Glutamatergic neuron (in vitro differentiated cells): ENCODE measurements around the gene EVI2A. TPM values are rescaled to one million over a fixed set of nuclear protein-coding genes. Genes with fewer than 3 reads are reported as not detected.

ENCODE experiments used
- DNase-seq: peaks from one replicate; pipeline ENCODE4 v3.0.0; 2022
- H3K27ac Mint-ChIP-seq: one replicate; pipeline ENCODE4 v1.8.0; 2020; ENCODE audit warnings: mild to moderate bottlenecking, mixed read lengths, inconsistent platforms; ENCODE audit not compliant: unreplicated experiment
- H3K27me3 Mint-ChIP-seq: one replicate; pipeline ENCODE4 v1.8.0; 2020; ENCODE audit warnings: mild to moderate bottlenecking, moderate library complexity, mixed read lengths, inconsistent platforms; ENCODE audit not compliant: unreplicated experiment
- H3K36me3 Mint-ChIP-seq: one replicate; pipeline ENCODE4 v1.8.0; 2020; ENCODE audit warnings: mild to moderate bottlenecking, mixed read lengths, inconsistent platforms; ENCODE audit not compliant: unreplicated experiment
- H3K4me1 Mint-ChIP-seq: one replicate; pipeline ENCODE4 v1.8.0; 2020; ENCODE audit warnings: mild to moderate bottlenecking, low read depth, mixed read lengths, inconsistent platforms; ENCODE audit not compliant: unreplicated experiment
- H3K4me3 Mint-ChIP-seq: one replicate; pipeline ENCODE4 v1.8.0; 2020; ENCODE audit warnings: mild to moderate bottlenecking, mixed read lengths, inconsistent platforms; ENCODE audit not compliant: unreplicated experiment
- H3K9me3 Mint-ChIP-seq: one replicate; pipeline ENCODE4 v1.8.0; 2020; ENCODE audit warnings: mild to moderate bottlenecking, moderate library complexity, mixed read lengths, inconsistent platforms; ENCODE audit not compliant: unreplicated experiment
- total RNA-seq: library from RNA; stranded (reverse); fragmentation: NEBNext Ultra II Directional; extraction: Animal tissue kit (Norgen Biotek cat#: 25700); gene quantifications from one replicate; pipeline ENCODE4 v1.2.1, GENCODE V29; 2021; ENCODE audit not compliant: unreplicated experiment
- TF ChIP-seq, protein P1 (sequence below): fragments of 200-600 bp; sonication (generic); IDR thresholded peaks from one replicate; pipeline ENCODE4 v1.5.0; 2021; ENCODE audit not compliant: partially characterized antibody, unreplicated experiment

Gene EVI2A
- total RNA-seq, 1 donor from 2014 or later = not detected

DNA sequence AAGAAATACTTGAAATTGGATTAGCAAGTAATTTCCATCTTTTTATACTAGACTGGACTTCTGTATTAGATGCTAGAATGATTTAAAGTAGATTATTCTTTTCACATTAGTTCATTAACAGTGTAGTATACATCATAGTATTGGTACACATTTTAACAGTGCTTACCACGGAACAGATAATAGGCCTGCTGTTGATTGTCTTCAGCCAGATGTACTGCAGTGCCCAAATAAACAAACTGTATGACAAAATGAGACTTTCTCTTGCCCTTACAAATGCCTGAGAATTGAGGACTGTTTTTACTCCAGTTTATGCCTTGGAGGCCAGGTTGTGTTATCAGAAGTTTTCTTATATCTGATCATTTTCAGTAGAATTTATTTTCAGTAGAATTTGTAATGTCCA is 631 bp downstream of the EVI2A start:
- Mint-ChIP-seq H3K4me3 (no peak overlapping the region), H3K27ac (no peak overlapping the region), H3K4me1 (peaks cover 6% of the 10 kb centered on the region), H3K9me3 (peaks cover 1% of the 10 kb centered on the region), H3K36me3 (no peaks in the 10 kb centered on the region), H3K27me3 (no peaks in the 10 kb centered on the region)
- DNase-seq = no peak
- TF ChIP-seq, protein P1, sequence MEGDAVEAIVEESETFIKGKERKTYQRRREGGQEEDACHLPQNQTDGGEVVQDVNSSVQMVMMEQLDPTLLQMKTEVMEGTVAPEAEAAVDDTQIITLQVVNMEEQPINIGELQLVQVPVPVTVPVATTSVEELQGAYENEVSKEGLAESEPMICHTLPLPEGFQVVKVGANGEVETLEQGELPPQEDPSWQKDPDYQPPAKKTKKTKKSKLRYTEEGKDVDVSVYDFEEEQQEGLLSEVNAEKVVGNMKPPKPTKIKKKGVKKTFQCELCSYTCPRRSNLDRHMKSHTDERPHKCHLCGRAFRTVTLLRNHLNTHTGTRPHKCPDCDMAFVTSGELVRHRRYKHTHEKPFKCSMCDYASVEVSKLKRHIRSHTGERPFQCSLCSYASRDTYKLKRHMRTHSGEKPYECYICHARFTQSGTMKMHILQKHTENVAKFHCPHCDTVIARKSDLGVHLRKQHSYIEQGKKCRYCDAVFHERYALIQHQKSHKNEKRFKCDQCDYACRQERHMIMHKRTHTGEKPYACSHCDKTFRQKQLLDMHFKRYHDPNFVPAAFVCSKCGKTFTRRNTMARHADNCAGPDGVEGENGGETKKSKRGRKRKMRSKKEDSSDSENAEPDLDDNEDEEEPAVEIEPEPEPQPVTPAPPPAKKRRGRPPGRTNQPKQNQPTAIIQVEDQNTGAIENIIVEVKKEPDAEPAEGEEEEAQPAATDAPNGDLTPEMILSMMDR = no peak

DNA sequence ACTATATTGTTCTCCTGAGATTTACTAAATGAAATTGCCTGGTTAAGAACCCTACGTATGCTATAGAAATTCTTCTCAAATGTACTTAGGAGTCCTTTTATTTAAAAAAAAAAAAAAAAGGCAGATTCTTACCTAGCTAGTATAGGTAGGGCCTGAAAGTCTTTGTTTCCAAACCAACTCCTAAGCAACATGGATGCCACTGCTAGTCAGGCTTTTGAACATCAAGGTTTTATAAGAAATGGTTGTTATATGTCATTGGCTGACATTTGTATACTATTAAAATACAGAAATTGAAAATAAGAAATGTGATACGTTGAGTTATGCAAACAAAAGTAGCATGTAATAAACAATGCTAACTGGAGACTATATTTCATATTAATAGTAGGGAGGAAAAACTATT is 1.2 kb downstream of the EVI2A start:
- Mint-ChIP-seq H3K27ac (no peak overlapping the region), H3K27me3 (no peaks in the 10 kb centered on the region), H3K9me3 (peaks cover 1% of the 10 kb centered on the region), H3K36me3 (no peaks in the 10 kb centered on the region), H3K4me1 (peaks cover 6% of the 10 kb centered on the region), H3K4me3 (no peak overlapping the region)
- TF ChIP-seq, protein P1 = no peak
- DNase-seq = no peak

DNA sequence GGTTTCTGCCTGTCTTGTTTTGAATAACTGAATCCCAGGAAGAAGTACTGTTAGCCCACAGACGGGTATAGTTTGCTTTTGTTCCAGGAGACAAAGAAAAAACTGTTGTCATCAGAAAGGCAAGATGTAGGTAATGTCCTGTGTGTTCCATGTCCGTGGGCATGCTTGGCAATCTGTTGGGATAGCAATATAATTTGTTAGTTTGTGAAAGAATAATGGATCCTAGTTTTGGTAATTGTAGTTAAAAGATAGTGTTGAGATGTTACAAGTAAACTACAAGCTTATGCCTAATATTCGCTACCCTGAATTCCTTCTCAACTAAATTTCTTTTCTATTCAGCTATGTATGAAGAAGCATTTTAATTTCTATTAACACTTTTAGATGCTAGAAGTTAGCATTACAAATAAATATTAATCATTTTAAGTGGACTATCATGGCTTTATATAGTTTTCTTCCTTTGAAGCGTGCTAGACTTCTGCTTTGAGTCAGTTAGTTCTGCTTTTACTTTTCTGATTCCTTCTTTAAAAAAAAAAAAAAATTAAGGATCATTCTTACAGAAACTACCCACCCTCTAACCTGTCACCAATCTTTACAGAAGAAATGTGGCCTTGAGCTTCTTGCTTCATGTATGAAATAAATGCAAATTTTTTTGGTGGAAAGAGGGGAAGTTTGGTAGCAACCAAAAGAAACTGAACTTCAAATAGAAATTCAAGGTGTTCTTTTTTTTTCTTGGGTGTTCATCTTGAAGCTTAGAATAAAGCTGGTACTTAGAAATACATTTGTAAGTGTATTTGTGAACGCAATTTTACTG is 2.4 kb downstream of the EVI2A start:
- no peak for DNase-seq
- no peak overlapping the region for H3K4me3 Mint-ChIP-seq
- no peak overlapping the region for H3K27ac Mint-ChIP-seq
- H3K9me3 Mint-ChIP-seq = peaks cover 1% of the 10 kb centered on the region
- no peaks in the 10 kb centered on the region for H3K36me3 Mint-ChIP-seq
- H3K27me3 Mint-ChIP-seq = no peaks in the 10 kb centered on the region
- TF ChIP-seq, protein P1 = no peak
- H3K4me1 Mint-ChIP-seq = peaks cover 6% of the 10 kb centered on the region

DNA sequence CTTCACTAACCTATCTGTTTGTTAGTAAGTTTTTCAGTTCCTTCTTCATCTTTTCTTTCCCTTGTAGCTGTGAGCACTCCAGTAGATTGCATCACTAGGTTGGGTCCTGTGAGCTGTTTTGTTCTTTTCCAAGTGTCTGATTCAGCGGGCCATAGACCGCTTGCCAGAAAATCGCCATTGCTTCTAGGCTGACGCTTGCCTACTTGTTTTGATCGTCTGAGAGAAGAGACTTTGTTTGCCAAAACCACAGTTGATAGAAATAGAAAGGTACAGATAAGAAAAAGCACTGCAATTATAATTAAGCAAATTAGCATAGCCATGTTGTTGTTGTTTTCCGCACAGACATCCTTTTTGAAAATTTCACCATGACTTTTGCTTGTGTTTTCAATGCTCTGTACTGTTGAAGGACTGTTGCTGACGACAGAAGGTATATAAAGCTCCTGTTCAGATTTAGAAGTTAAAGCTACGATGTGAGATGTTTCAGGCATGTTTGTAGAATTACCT is 3.1 kb downstream of the EVI2A start:
- H3K36me3 Mint-ChIP-seq = no peaks in the 10 kb centered on the region
- DNase-seq = no peak

DNA sequence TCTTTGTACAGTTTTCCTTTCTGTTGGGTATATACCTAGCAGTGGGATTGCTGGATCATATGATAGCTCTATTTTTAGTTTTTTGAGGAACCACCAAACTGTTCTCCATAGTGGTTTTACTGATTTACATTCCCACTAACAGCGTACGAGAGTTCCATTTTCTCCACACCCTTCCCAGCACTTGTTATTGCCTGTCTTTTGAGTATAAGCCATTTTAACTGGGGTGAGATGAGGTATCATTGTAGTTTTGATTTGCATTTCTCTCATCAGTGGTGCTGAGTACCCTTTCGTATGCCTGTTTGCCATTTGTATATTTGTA is 6.7 kb downstream of the EVI2A start:
- Mint-ChIP-seq H3K36me3 (no peaks in the 10 kb centered on the region), H3K4me1 (peaks cover 6% of the 10 kb centered on the region), H3K27ac (no peak overlapping the region), H3K27me3 (no peaks in the 10 kb centered on the region), H3K4me3 (no peak overlapping the region), H3K9me3 (peaks cover 1% of the 10 kb centered on the region)
- TF ChIP-seq, protein P1 = no peak
- DNase-seq = no peak

More for the DNA sequence above, 3.1 kb downstream of the EVI2A start:
- Mint-ChIP-seq H3K4me3 (no peak overlapping the region), H3K27me3 (no peaks in the 10 kb centered on the region), H3K27ac (peak overlapping the region; percentile 25), H3K9me3 (peaks cover 1% of the 10 kb centered on the region), H3K4me1 (peaks cover 6% of the 10 kb centered on the region)
- TF ChIP-seq, protein P1 = no peak
